ENCODE measurements around the gene WFIKKN2. TPM values are rescaled to one million over a fixed set of nuclear protein-coding genes. Genes with fewer than 3 reads are reported as not detected.

Gene WFIKKN2
- total and polyA plus RNA-seq, 4 experiments from 2014 or later: not detected

DNA sequence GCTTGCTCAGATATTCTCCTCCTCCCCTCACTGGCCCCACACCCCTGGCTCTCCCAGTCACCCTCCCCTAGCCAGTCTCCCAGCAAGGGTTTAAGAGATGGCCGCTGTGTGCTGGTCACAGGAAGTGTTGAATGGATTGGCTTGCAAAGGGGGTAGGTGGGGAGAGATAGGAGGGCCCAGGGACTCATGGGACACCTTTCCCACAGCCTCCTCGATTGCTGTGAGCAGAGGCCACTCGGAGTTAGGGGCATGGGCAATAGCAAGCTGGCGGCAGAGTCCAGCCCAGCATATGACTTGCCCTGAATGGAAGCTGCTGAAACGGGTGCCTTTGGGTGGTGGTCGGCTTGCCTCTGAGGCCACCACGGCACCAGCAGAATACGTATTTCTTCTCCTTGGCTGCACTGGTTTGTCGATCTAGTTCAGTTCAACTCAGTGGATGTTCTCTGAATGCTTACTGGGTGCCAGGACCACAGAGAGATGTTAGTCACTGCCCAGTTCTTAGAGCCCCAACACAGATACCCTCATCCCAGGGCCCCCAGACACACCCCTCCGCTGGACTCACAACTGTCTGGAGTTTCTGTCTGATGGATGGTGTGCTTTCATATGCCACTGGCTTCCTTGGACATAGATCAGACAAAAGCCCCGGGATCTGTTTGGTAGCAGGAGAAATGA, 6.0 kb downstream of the WFIKKN2 start:
- ChIA-PET POLR2A (ENCODE audit: partially characterized antibody) (interaction anchor here (1.2 to 1.4 kb wide), 3 partner anchors 25 to 134 kb away, joined by 3 to 5 read pairs (median 5); partner anchors contain the start of gene TOB1), CTCF (ENCODE audit: partially characterized antibody) (interaction anchor here (0.7 to 6.7 kb wide), 16 partner anchors 11 to 357 kb away, joined by 3 to 67 read pairs (median 4); no protein-coding TSS in a partner anchor)
- intact Hi-C loops (cut with micrococcal nuclease): no loop called here
- Mint-ChIP-seq H3K4me3 (no peak overlapping the region), H3K4me1 (peaks cover 0 to 5% (median 3%) of the 10 kb centered on the region in 4 donors), H3K9me3 (no peaks in the 10 kb centered on the region), H3K27me3 (peaks cover 2% of the 10 kb centered on the region in 2 donors), H3K27ac (no peak overlapping the region), H3K36me3 (no peaks in the 10 kb centered on the region)
- no peaks in the 10 kb centered on the region for H3K27me3 ChIP-seq (ENCODE audit: insufficient read depth, low read length)
- H3K9me3 ChIP-seq (ENCODE audit: control insufficient read depth in 1 of 2, low read length in 2 of 2): no peaks in the 10 kb centered on the region
- no peak overlapping the region for H3K27ac ChIP-seq (ENCODE audit: low read depth, low read length)
- no peaks in the 10 kb centered on the region for H3K36me3 ChIP-seq (ENCODE audit: insufficient read depth, low read length)
- no peak overlapping the region for H3K4me3 ChIP-seq (ENCODE audit: low read length in 2 of 2)
- DNase-seq: no peak
- H3K4me1 ChIP-seq (ENCODE audit: insufficient read depth, low read length): no peaks in the 10 kb centered on the region

DNA sequence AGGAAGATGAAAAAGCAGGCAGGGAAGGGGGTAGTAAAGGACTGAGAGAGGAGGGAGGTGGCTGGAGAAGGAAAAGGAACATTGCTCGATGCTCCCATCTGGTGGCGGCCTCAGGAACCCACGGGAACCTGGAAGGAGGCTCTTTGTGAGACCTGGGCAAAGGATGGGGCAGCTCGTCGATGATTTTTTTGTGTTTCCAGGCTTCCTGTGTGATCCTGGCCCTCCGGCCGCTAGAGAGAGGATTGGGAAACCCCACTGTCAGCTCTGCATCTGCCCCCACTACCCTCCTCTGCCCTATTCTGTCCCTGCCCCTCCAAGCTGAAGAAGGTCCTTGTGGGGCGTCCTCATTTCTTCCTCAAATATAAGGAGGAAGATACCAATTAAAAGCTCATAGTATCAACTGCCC, 6.6 kb downstream of the WFIKKN2 start:
- Histone ChIP-seq H3K36me3 (ENCODE audit: insufficient read depth, low read length) (no peaks in the 10 kb centered on the region), H3K27ac (ENCODE audit: low read depth, low read length) (no peak overlapping the region), H3K9me3 (ENCODE audit: control insufficient read depth in 1 of 2, low read length in 2 of 2) (no peaks in the 10 kb centered on the region), H3K4me3 (ENCODE audit: low read length in 2 of 2) (no peak overlapping the region), H3K27me3 (ENCODE audit: insufficient read depth, low read length) (no peaks in the 10 kb centered on the region), H3K4me1 (ENCODE audit: insufficient read depth, low read length) (no peaks in the 10 kb centered on the region)
- peak in 4 of 5 donors; percentile 42 to 46 (median 44) for DNase-seq
- Mint-ChIP-seq H3K27me3 (peaks cover 2% of the 10 kb centered on the region in 2 donors), H3K4me1 (peaks cover 0 to 5% (median 3%) of the 10 kb centered on the region in 4 donors), H3K36me3 (no peaks in the 10 kb centered on the region), H3K9me3 (no peaks in the 10 kb centered on the region), H3K4me3 (no peak overlapping the region), H3K27ac (peak overlapping the region in 2 of 7 donors; percentile 32 to 48)
- ChIA-PET CTCF (ENCODE audit: partially characterized antibody) (interaction anchor here (0.7 to 6.7 kb wide), 14 partner anchors 11 to 358 kb away, joined by 3 to 67 read pairs (median 4); no protein-coding TSS in a partner anchor), POLR2A (ENCODE audit: partially characterized antibody) (interaction anchor here (1.2 to 1.4 kb wide), 3 partner anchors 24 to 133 kb away, joined by 3 to 5 read pairs (median 5); partner anchors contain the start of gene TOB1)
- intact Hi-C loops (cut with micrococcal nuclease): loop anchor here (1.0 to 2.0 kb wide), 2 partner anchors 59 to 359 kb away; no protein-coding TSS in a partner anchor

DNA sequence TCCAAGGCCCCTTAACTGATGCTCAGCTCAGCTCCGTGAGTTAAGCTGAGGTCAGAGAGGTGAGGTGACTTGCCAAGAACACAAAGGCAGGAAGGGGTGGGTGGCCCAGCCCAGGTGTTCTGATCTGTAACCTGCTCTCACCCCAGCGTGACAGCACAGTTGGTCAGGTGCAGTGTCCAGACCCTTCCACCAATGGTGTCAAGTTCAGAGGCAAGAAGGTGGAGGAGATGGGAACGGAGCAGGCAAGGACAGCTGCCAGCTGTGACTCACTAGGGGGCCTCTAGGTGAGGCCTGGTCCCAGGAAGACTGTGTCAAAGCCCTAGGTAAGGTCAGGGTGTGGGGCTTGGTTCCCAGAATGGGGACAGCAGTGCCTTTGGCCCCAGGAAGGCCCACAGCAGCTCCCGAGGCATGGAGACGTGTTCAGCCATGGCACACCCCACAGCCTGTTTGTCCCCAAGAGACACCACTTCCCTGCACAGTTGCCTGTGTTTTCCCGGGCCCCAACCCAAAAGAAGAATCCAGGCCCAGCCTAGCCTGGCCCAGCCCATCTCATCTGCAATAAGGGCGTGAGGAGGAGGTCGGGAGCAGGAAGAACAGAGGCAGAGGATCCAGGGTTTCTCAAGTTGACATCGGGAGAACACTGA, 7.2 kb downstream of the WFIKKN2 start:
- H3K36me3 Mint-ChIP-seq: no peaks in the 10 kb centered on the region
- H3K4me1 Mint-ChIP-seq: peaks cover 0 to 5% (median 3%) of the 10 kb centered on the region in 4 donors
- no peak overlapping the region for H3K4me3 Mint-ChIP-seq
- Histone ChIP-seq H3K9me3 (ENCODE audit: control insufficient read depth in 1 of 2, low read length in 2 of 2) (no peaks in the 10 kb centered on the region), H3K4me3 (ENCODE audit: low read length in 2 of 2) (no peak overlapping the region), H3K27me3 (ENCODE audit: insufficient read depth, low read length) (no peaks in the 10 kb centered on the region), H3K4me1 (ENCODE audit: insufficient read depth, low read length) (no peaks in the 10 kb centered on the region), H3K36me3 (ENCODE audit: insufficient read depth, low read length) (no peaks in the 10 kb centered on the region), H3K27ac (ENCODE audit: low read depth, low read length) (no peak overlapping the region)
- ChIA-PET CTCF (ENCODE audit: partially characterized antibody) (interaction anchor here (0.7 to 6.7 kb wide), 13 partner anchors 10 to 358 kb away, joined by 3 to 67 read pairs (median 4); no protein-coding TSS in a partner anchor), POLR2A (ENCODE audit: partially characterized antibody) (interaction anchor here (1.2 to 1.4 kb wide), 3 partner anchors 24 to 132 kb away, joined by 3 to 5 read pairs (median 5); partner anchors contain the start of gene TOB1)
- H3K27ac Mint-ChIP-seq: peak overlapping the region in 2 of 7 donors; percentile 32 to 48
- intact Hi-C loops (cut with micrococcal nuclease): loop anchor here (1.0 to 2.0 kb wide), 2 partner anchors 59 to 360 kb away; no protein-coding TSS in a partner anchor
- H3K9me3 Mint-ChIP-seq: no peaks in the 10 kb centered on the region
- no peak for DNase-seq
- H3K27me3 Mint-ChIP-seq: peaks cover 2% of the 10 kb centered on the region in 2 donors

DNA sequence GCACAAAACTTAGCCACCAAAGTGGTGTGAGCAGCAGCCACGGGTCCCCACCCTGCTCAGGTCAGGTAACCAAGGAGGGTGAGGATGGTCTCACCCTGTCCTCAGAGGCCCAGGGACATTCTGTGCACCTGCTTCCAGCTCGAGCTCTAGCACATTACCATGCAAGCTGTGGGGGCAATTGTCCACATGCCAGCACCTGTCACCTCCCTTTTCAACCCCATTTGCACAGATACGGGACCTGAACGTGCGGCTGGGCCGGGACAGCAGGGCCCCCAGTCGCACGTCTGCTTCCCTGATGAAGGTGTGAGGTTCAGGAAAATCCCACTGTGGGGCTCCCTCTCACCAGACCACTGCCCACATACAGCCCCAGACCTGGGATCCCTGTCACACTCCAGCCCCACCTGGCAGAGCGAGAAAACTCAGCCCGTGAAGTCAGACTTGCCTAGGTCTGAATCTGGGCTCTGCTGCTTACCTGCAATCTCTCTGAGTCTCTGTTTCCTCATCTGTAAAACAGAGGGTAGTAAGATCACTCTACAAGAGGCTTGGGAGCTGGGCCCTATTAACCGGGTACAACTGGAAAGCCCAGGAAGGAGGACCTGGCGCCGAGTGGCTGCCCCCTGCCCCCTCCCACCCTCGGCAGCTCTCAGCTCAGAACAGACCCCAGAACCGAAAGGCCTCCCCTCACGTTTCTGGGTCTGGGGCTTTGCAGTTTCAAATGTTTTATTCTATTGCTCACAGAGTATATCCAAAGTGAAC, 7.9 kb downstream of the WFIKKN2 start:
- H3K27ac Mint-ChIP-seq: peak overlapping the region in 1 of 7 donors; percentile 37
- H3K9me3 Mint-ChIP-seq: no peaks in the 10 kb centered on the region
- CTCF ChIA-PET (ENCODE audit: partially characterized antibody): interaction anchor here (1.4 to 6.7 kb wide), 4 partner anchors 9 to 216 kb away, joined by 3 to 67 read pairs (median 20); no protein-coding TSS in a partner anchor
- DNase-seq: no peak
- H3K27me3 Mint-ChIP-seq: peaks cover 2% of the 10 kb centered on the region in 2 donors
- H3K4me1 Mint-ChIP-seq: peaks cover 0 to 5% (median 3%) of the 10 kb centered on the region in 4 donors
- intact Hi-C loops (cut with micrococcal nuclease): loop anchor here (2.0 kb wide), 1 partner anchor 361 kb away; no protein-coding TSS in a partner anchor
- no peak overlapping the region for H3K4me3 ChIP-seq (ENCODE audit: low read length in 2 of 2)
- no peaks in the 10 kb centered on the region for H3K27me3 ChIP-seq (ENCODE audit: insufficient read depth, low read length)
- no peak overlapping the region for H3K27ac ChIP-seq (ENCODE audit: low read depth, low read length)
- no peaks in the 10 kb centered on the region for H3K36me3 ChIP-seq (ENCODE audit: insufficient read depth, low read length)
- no peaks in the 10 kb centered on the region for H3K9me3 ChIP-seq (ENCODE audit: control insufficient read depth in 1 of 2, low read length in 2 of 2)
- POLR2A ChIA-PET (ENCODE audit: partially characterized antibody): no interaction called here
- no peaks in the 10 kb centered on the region for H3K36me3 Mint-ChIP-seq
- no peak overlapping the region for H3K4me3 Mint-ChIP-seq
- no peaks in the 10 kb centered on the region for H3K4me1 ChIP-seq (ENCODE audit: insufficient read depth, low read length)

DNA sequence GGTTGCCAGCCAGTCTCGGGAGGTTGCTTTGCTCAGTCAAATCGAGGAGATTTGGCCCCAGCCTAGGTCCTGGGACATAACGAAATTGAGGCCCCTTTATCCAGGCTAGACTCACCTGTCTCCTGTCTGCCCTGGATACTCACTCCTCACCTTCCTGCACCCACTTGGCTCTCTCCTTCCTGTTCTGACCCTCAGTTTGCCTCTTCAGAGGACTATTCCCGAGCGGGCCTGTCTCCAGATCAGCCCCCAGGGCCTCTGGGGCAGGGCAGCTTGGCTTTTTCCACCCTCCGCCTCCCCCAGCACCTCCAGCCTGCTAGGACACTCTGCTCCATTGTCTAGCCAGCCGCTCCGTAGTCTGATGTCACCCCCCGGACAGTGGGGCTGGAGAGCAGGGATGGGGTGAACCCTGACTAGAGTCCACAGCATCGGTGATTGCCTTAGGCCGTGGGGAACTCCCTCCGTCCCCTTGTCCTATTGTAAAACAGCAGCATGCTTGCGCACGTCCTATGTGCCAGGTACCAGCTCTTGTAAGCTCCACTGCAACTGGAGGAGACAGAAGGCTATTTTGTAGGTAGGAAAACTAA, 8.8 kb downstream of the WFIKKN2 start:
- ChIA-PET CTCF (ENCODE audit: partially characterized antibody) (interaction anchor here (6.7 kb wide), 1 partner anchor 59 kb away, joined by 67 read pairs; no protein-coding TSS in a partner anchor), POLR2A (ENCODE audit: partially characterized antibody) (interaction anchor here (1.3 kb wide), 1 partner anchor 21 kb away, joined by 3 read pairs; no protein-coding TSS in a partner anchor)
- no peaks in the 10 kb centered on the region for H3K36me3 ChIP-seq (ENCODE audit: insufficient read depth, low read length)
- Mint-ChIP-seq H3K36me3 (no peaks in the 10 kb centered on the region), H3K27me3 (peaks cover 2% of the 10 kb centered on the region in 2 donors), H3K9me3 (no peaks in the 10 kb centered on the region), H3K4me1 (peaks cover 0 to 5% (median 3%) of the 10 kb centered on the region in 4 donors), H3K27ac (peak overlapping the region in 1 of 7 donors; percentile 75), H3K4me3 (no peak overlapping the region)
- no peaks in the 10 kb centered on the region for H3K27me3 ChIP-seq (ENCODE audit: insufficient read depth, low read length)
- no peaks in the 10 kb centered on the region for H3K9me3 ChIP-seq (ENCODE audit: control insufficient read depth in 1 of 2, low read length in 2 of 2)
- H3K27ac ChIP-seq (ENCODE audit: low read depth, low read length): no peak overlapping the region
- DNase-seq: no peak
- no peak overlapping the region for H3K4me3 ChIP-seq (ENCODE audit: low read length in 2 of 2)
- intact Hi-C loops (cut with micrococcal nuclease): no loop called here
- H3K4me1 ChIP-seq (ENCODE audit: insufficient read depth, low read length): no peaks in the 10 kb centered on the region

DNA sequence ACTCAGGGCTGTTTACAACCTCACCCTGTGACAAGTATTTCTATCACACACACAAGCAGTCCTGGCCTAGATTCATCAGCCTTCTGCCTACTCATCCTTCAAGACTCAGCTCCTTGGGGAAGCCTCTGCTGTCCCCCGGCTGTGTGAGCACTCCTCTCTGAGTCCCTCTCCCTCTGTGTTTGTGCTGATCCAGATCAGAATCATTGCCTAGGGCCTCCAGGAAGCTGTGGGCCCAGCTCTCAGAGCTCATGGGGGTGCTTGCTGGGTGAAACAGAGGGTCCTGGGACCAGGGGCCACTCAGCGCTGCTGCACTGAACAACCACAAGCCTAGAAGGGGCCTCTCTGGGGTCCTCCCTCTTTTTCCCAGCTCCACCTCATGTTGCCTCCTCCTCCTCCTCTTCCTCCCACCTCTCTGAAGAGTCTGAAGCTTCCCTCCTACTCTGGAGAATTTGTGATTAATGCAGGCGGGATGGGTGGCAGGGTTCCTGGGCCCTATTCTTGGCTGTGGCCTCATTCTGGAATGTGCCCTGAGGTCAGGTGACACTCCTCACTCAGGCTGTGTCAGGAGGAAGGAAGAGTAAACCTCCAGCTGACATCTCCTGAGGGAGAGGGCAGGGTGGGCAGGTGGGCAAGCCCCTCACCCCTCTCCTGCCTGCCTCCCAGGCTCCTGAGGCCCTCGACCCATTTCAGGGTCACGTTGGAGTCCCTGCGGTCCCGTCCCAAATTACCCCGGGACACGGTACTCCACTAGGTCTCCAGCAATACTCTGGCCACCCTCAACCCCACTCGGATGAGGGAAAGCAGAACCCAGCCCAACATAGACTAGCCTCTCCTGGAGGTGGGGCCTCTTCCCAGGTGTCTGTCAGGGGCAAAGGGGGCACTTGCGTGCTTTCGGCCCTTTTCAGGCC, 10.1 kb downstream of the WFIKKN2 start:
- H3K4me1 ChIP-seq (ENCODE audit: insufficient read depth, low read length): no peaks in the 10 kb centered on the region
- ChIA-PET POLR2A (ENCODE audit: partially characterized antibody) (interaction anchor here (0.6 to 1.3 kb wide), 2 partner anchors 20 to 128 kb away, joined by 3 to 4 read pairs; no protein-coding TSS in a partner anchor), CTCF (ENCODE audit: partially characterized antibody) (interaction anchor here (0.9 to 1.0 kb wide), 2 partner anchors 10 to 110 kb away, joined by 3 to 5 read pairs; no protein-coding TSS in a partner anchor)
- H3K9me3 ChIP-seq (ENCODE audit: control insufficient read depth in 1 of 2, low read length in 2 of 2): no peaks in the 10 kb centered on the region
- H3K4me3 ChIP-seq (ENCODE audit: low read length in 2 of 2): no peak overlapping the region
- H3K9me3 Mint-ChIP-seq: no peaks in the 10 kb centered on the region
- no peak for DNase-seq
- H3K27ac ChIP-seq (ENCODE audit: low read depth, low read length): no peak overlapping the region
- H3K36me3 Mint-ChIP-seq: no peaks in the 10 kb centered on the region
- no peak overlapping the region for H3K27ac Mint-ChIP-seq
- H3K27me3 Mint-ChIP-seq: peaks cover 2% of the 10 kb centered on the region in 2 donors
- no peaks in the 10 kb centered on the region for H3K27me3 ChIP-seq (ENCODE audit: insufficient read depth, low read length)
- H3K4me3 Mint-ChIP-seq: no peak overlapping the region
- H3K4me1 Mint-ChIP-seq: peaks cover 0 to 5% (median 3%) of the 10 kb centered on the region in 4 donors
- no peaks in the 10 kb centered on the region for H3K36me3 ChIP-seq (ENCODE audit: insufficient read depth, low read length)
- intact Hi-C loops (cut with micrococcal nuclease): no loop called here
